ENCODE measurements around the gene LRRC23. TPM values are rescaled to one million over a fixed set of nuclear protein-coding genes. Genes with fewer than 3 reads are reported as not detected.
A peak's percentile ranks its signal among the peaks of the same experiment; 100 is the strongest.
"Not testable (repeated sequence)": the region's sequence is repeated elsewhere in the genome, so short reads cannot be mapped to it uniquely, and the experiment has no call there.

Gene LRRC23
- total RNA-seq, 1 experiment from 2014 or later = 37.8 TPM

DNA sequence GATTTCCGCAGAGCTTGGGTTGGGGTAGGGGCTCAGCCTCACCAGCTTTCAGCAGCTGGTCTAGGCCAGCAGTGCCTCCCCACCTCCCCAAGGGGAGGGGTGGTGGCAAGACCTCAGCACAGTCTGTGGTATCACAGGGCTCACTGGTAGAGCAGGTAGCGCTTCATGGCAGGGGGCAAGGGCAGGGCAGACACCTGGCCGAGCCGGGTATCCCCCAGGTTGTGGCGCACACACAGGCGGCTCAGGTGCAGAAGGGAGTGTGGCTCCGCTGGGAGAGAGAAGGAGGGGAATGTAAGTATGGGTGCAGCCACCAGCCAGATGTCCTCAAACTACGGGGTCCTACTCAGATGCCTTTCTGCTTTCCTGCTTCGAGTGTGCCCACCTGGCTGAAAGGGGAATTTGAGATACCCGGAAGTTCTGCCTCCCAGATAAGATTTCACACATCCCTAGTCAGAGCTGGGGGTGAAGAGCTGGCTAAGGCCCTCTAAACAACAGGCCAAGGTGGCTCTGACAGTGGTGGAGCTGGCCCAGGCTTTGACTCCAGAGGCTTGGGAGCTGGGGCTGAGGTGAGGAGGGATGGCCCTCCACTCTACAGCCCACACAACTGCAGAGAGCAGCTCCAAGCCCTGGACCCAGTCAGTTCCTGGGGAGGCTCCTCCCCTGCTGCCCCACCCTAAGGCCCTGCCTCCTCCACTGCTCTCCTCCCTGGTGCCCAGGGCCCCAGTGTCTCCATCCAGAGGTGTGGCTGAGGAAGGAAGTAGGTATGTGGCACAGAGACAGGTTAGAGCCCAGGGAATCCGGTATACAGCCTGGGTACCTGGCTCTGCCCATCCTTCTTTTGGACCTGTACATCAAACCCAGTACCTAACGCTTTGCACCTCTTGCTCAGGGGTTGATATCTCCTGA is 33.3 kb upstream of the LRRC23 start:
- in situ Hi-C loops (cut with HindIII; ENCODE audit: low pct_unique_long_range_greater_than_20kb, low sequenced_read_pairs) = no loop called here

GRCh38 chr12:6872073-6873048 is 32.3 kb upstream of the LRRC23 start:
- in situ Hi-C loops (cut with HindIII; ENCODE audit: low pct_unique_long_range_greater_than_20kb, low sequenced_read_pairs) = no loop called here
- DNase-seq (ENCODE audit: low read depth) = peak; percentile 83

More for the DNA sequence above, 33.3 kb upstream of the LRRC23 start:
- peak; percentile 81 for DNase-seq (ENCODE audit: low read depth)

DNA sequence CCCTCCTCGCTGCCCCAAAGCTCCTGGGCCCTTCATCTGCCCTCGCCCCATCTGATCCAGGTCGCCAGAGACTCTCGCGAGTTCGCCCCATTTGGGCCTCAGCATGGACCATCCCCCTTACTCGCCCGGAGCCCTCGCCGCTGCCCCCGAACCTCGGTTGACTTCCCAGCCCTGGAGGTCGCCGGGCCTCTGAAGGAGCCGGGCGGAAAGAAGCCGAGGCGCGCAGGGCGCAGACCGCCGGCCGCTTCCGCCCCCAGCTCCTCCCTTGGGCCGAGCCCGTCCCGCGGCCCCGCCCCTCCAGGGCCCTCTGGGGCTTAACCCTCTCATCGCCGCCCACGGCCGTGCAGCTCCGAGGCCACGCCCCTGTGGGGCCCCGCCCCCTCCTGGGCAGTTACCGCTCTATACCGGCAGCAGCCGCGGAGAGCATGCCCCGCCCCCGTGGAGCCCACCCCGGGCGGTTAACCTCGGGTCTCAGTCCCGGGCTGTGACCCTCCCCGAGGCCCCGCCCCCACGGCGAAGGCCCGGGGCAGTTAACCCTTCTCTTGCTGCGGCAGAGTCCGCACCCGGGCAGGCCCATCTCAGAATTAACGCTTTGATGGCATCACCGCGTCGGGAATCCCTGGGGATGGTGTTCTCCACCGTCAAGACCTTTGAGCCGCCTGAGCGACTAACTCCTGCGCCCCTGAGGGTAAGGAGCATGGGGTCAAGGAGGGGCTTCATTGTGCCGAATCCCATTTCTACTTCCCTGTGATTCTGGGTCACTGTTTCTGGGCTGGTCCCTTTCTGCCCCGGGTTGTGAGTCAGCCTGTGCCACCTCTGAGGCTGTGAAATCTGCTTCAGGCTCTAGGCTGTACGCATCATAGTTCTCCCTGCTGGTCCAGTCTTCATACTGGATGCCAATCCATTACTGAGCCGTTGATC is 31.3 kb upstream of the LRRC23 start, which contains the start of gene SPSB2:
SPSB2 (minus strand) TSS at position 210 of the 921 bp plus-strand sequence. CDS start 402 bp downstream, outside the sequence.
- in situ Hi-C loops (cut with HindIII; ENCODE audit: low pct_unique_long_range_greater_than_20kb, low sequenced_read_pairs) = no loop called here
- peak; percentile 96 for DNase-seq (ENCODE audit: low read depth)

- in situ Hi-C loops (cut with HindIII; ENCODE audit: low pct_unique_long_range_greater_than_20kb, low sequenced_read_pairs); DNase-seq (ENCODE audit: low read depth): not testable (repeated sequence)
Measured at GRCh38 chr12:6874015-6874368, 30.6 kb upstream of the LRRC23 start.

GRCh38 chr12:6879824-6880223 is 24.8 kb upstream of the LRRC23 start:
- in situ Hi-C loops (cut with HindIII; ENCODE audit: low pct_unique_long_range_greater_than_20kb, low sequenced_read_pairs); DNase-seq (ENCODE audit: low read depth): not testable (repeated sequence)

- in situ Hi-C loops (cut with HindIII; ENCODE audit: low pct_unique_long_range_greater_than_20kb, low sequenced_read_pairs) = no loop called here
- DNase-seq (ENCODE audit: low read depth) = no peak
Measured at GRCh38 chr12:6883252-6883651, 21.4 kb upstream of the LRRC23 start.

DNA sequence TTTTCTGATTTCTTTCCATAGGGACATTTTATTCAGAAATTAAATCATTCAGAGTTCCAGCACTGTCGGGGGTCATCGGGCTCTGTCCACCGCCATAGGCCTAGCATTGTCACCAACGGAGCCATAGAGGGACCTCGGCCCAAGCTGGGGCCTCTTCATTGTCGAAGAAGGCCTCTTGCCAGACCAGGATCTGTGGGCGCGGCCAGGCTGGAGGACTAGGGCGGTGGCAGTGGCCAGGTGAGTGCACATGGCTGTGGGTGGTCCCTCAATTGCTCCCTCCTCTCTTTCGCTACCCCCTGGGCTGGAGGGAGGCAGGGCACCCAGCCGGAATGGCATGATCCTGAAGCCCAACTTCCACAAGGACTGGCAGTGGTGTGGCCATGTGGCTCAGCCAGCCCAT is 20.9 kb upstream of the LRRC23 start:
- in situ Hi-C loops (cut with HindIII; ENCODE audit: low pct_unique_long_range_greater_than_20kb, low sequenced_read_pairs) = no loop called here

DNA sequence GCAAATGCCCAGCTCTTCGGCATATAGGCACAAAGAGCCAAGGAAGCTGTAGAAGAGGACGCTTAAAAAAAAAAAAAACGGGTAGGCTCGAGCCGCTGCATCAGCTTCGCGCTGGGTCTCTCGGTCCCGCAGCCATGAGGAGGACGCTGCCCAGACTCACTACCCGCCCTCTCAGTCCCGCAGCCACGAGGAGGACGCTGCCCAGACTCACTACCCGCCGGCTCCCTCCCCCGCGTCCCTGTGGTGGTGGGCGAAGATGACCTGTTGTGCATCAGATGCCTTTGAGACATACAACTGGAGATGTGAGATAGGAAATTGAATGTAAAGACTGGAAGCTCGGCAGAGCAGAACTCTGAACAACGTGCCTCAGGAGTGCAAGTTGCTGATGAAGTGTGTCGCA is 20.1 kb upstream of the LRRC23 start:
- DNase-seq (ENCODE audit: low read depth) = no peak
- in situ Hi-C loops (cut with HindIII; ENCODE audit: low pct_unique_long_range_greater_than_20kb, low sequenced_read_pairs) = no loop called here

More for the DNA sequence above, 20.9 kb upstream of the LRRC23 start:
- DNase-seq (ENCODE audit: low read depth) = no peak

DNA sequence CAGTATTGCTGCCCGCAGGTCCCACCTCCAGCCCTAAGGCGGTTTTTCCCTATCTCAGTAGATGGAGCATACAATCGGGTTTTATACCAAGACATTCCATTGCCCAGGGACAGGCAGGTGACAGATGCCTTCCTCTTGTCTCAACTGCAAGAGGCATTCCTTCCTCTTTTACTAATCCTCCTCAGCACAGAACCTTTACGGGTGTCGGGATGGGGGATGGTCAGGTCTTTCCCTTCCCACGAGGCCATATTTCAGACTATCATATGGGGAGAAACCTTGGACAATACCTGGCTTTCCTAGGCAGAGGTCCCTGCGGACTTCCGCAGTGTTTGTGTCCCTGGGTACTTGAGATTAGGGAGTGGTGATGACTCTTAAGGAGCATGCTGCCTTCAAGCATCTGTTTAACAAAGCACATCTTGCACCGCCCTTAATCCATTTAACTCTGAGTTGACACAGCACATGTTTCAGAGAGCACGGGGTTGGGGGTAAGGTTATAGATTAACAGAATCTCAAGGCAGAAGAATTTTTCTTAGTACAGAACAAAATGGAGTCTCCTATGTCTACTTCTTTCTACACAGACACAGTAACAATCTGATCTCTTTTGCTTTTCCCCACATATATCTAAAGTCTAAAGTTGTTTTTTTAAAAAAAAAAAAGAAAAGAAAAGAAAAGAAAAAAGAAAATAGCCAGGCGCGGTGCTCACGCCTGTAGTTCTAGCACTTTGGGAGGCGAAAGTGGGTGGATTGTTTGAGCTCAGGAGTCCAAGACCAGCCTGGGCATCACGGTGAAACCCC is 18.2 kb upstream of the LRRC23 start:
- peak; percentile 26 for DNase-seq (ENCODE audit: low read depth)
- in situ Hi-C loops (cut with HindIII; ENCODE audit: low pct_unique_long_range_greater_than_20kb, low sequenced_read_pairs) = not testable (repeated sequence)

GRCh38 chr12:6887460-6887859 is 17.2 kb upstream of the LRRC23 start:
- in situ Hi-C loops (cut with HindIII; ENCODE audit: low pct_unique_long_range_greater_than_20kb, low sequenced_read_pairs) = no loop called here
- DNase-seq (ENCODE audit: low read depth) = no peak

GRCh38 chr12:6888360-6888759 is 16.3 kb upstream of the LRRC23 start:
- in situ Hi-C loops (cut with HindIII; ENCODE audit: low pct_unique_long_range_greater_than_20kb, low sequenced_read_pairs) = no loop called here

GRCh38 chr12:6888794-6889193 is 15.8 kb upstream of the LRRC23 start:
- not testable (repeated sequence) for DNase-seq (ENCODE audit: low read depth)

More at GRCh38 chr12:6888360-6888759, 16.3 kb upstream of the LRRC23 start:
- no peak for DNase-seq (ENCODE audit: low read depth)

DNA sequence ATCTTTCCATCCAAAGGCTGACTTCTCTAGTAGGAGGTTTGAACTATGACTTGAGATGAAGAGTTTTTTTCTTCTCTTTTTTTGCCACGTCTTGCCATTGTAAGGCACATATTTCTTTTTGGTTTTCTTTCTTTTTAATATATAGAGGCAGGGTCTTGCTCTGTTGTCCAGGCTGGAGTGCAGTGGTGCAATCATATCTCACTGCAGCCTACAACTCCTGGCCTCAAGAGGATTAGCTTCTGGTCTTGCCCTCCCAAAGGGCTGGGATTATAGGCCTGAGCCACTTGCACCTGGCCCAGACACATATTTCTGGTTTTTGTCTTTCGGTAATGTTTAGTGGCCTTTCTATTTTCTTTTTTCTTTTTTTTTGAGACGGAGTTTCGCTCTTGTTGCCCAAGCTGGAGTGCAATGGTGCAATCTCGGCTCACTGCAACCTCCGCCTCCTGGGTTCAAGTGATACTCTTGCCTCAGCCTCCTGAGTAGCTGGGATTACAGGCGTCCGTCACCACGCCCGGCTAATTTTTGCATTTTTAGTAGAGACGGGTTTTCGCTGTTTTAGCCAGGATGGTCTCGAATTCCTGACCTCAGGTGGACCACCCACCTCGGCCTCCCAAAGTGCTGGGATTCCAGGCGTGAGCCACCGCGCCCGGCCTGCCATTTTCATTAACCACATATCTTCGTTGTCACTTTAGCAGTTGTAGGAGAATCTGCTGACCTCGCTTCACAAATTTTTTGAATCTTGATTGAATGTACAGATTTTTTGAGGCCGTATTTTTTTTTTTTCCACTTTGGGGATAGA is 14.6 kb upstream of the LRRC23 start:
- in situ Hi-C loops (cut with HindIII; ENCODE audit: low pct_unique_long_range_greater_than_20kb, low sequenced_read_pairs); DNase-seq (ENCODE audit: low read depth): not testable (repeated sequence)

More at GRCh38 chr12:6888794-6889193, 15.8 kb upstream of the LRRC23 start:
- in situ Hi-C loops (cut with HindIII; ENCODE audit: low pct_unique_long_range_greater_than_20kb, low sequenced_read_pairs) = not testable (repeated sequence)

DNA sequence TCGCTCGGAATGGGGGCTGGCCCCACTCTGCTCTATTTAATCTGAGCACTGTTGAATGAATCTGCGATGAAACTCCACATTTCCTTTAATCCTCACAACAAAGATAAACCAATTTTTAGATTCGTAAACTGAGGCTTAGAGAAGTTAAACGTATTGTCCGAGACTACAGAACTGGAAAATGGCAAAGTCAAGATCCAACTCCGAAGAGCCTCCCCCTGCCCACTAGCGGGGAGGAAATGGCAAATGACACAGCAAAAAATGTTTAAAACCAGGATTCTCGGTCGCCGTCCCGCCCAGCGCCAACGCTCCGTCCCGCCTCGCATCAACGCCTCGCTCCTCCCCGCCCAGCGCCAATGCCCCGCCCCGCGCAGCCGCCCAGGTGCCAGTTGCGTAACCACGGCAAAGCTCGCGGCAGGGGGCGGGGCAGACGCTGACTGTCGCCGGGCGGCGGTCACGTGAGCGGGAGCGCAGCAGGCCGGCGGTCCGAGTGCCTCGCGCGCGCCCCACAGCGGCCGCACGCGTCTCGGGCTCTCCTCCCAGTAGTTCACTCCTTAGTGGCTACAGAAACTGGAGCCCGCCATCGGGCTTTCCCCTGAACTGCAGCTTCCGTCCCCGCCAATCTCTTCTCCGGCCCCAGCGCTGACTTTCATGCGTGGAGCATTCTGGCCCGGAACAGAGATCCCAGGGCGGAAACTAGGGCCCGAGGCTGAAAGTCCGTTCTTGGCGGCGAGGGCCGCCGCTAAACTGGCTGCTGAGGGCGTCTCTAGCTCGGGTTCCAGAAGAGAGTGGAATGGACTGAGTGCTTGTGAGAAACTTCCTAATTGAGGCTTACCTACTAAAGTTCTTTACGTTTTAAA is 13.6 kb upstream of the LRRC23 start:
- DNase-seq (ENCODE audit: low read depth) = peak; percentile 97
- in situ Hi-C loops (cut with HindIII; ENCODE audit: low pct_unique_long_range_greater_than_20kb, low sequenced_read_pairs) = no loop called here

- in situ Hi-C loops (cut with HindIII; ENCODE audit: low pct_unique_long_range_greater_than_20kb, low sequenced_read_pairs) = no loop called here
- no peak for DNase-seq (ENCODE audit: low read depth)
Measured at GRCh38 chr12:6891646-6892001, 13.0 kb upstream of the LRRC23 start.

All from Caki2 (cell line).